Measurements from ENCODE around the gene STAT6.

GRCh38 chr12:57152639-57153038 is 41.5 kb upstream of the STAT6 start:
- TF ChIP-seq CTCF (IDR thresholded peaks at IDR 0.05; ENCODE audit: low read depth, low read length, poor library complexity, severe bottlenecking) (no peak), EZH2phosphoT487 (IDR thresholded peaks at IDR 0.05; ENCODE audit: borderline replicate concordance, low read length) (no peak)

Measured in DOHH2 (cell line).